Left lobe of liver (tissue), 2 donors: ENCODE data around the gene HIVEP1. TPM values are rescaled to one million over a fixed set of nuclear protein-coding genes. Genes with fewer than 3 reads are reported as not detected.
"Not testable (repeated sequence)": the region's sequence is repeated elsewhere in the genome, so short reads cannot be mapped to it uniquely, and the experiment has no call there.

Experiments used
- ATAC-seq: fragments of 200-7000 bp; cut with Tn5 transposase; one replicate; pipeline ENCODE4 v1.9.1; 2020; ENCODE audit warnings: mild to moderate bottlenecking, moderate library complexity
- DNase-seq: peaks from one replicate; pipeline ENCODE4 v3.0.0-alpha.2; 2020; ENCODE audit warnings: low spot score
- total RNA-seq: library from RNA; stranded (reverse); gene quantifications from one replicate; pipeline ENCODE4 v1.2.1, GENCODE V29; 2021
- donor health status: DM: no; HTN: no; CAD: no; lungs with moderate emphysema.
- donor health status: DM: no; HTN: yes; CAD: no.

HIVEP1 gene
- total RNA-seq, 1 donor from 2014 or later: 9.7 TPM

- no peak for DNase-seq
Observed at GRCh38 chr6:12150812-12151432, 138.8 kb downstream of the HIVEP1 start.

GRCh38 chr6:12151433-12151820, 139.3 kb downstream of the HIVEP1 start:
- ATAC-seq: no peak
- DNase-seq: no peak

More at GRCh38 chr6:12150812-12151432, 138.8 kb downstream of the HIVEP1 start:
- ATAC-seq: peak; percentile 49

DNA sequence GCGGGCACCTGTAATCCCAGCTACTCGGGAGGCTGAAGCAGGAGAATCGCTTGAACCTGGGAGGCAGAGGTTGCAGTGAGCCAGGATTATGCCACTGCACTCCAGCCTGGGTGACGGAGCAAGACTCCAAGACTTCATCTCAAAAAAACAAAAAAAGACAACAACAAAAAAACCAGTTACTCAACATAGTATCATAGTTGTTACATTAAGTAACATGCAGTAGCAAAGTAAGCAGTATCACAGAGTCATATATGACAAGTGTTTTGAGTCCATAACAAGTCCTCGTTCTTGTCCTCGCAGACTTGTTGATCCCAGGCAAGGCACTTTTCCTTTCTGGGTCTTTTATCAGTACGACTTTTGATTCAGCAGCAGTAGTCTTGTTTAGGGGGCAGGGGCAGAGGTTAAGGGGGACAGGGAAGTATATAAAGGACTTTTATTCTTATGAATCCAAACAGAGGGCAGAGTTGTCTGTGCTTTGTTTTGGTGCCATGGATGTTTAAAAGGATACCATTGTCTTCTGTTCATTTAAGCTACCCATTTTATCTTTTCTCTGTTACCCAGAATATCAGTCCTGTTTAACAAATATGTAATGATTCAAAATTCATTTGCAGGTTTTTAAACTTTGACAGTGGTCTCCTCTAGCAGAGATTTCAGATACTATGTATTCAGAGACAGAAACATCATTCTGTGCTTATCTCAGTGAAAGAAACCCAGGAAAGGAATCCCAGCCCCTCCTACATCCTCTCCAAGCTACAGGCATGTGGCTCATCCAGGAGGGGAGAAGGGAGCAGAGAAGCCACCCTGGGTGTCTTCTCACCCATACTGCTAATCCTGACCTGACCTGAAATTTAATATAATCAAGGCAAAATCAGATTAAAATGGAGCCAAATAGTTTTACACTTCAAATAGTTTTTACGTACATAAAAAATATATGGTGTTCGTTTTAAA, 140.2 kb downstream of the HIVEP1 start:
- no peak for ATAC-seq

GRCh38 chr6:12155769-12156168, 143.7 kb downstream of the HIVEP1 start:
- ATAC-seq: not testable (repeated sequence)

More for the DNA sequence above, 140.2 kb downstream of the HIVEP1 start:
- no peak for DNase-seq

GRCh38 chr6:12158686-12159415, 146.7 kb downstream of the HIVEP1 start:
- no peak for ATAC-seq
- DNase-seq: no peak

More at GRCh38 chr6:12155769-12156168, 143.7 kb downstream of the HIVEP1 start:
- not testable (repeated sequence) for DNase-seq

DNA sequence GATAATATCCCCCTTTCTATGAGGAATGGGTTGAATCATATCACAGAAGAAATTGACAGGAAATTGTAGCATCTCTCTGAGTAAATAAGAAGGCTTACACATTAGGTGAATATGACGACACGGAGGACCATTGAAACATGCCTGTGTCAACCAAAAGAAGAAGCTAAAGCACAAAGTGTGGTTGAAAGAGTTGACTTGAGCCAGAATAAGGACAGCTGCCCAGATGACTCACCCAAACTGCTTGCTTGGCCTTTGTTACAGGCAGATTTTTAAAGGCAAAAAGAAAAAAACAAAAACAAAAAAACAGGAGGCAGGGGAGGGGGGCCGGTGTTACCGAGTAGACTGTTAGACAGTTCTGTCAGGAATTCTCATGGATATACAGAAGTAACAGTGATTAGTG, 148.2 kb downstream of the HIVEP1 start:
- DNase-seq (no peak), ATAC-seq (no peak)

- ATAC-seq (peak; percentile 66), DNase-seq (no peak)
Observed at GRCh38 chr6:12162213-12162612, 150.1 kb downstream of the HIVEP1 start.

DNA sequence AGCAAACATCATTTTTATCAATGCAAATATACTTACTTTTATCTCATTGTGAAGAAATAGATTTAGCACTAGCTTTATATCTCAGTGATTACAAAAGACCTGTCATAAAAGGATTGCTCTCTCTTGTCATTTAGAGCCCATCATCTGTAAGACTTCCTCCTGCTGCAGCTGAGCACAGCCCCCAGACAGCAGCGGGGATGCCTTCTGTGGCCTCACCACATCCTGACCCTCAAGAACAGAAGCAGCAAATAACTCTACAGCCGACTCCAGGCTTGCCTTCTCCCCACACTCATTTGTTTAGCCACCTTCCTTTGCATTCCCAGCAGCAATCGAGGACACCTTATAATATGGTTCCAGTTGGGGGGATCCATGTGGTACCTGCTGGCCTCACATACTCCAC, 151.0 kb downstream of the HIVEP1 start:
- ATAC-seq (no peak), DNase-seq (no peak)

DNA sequence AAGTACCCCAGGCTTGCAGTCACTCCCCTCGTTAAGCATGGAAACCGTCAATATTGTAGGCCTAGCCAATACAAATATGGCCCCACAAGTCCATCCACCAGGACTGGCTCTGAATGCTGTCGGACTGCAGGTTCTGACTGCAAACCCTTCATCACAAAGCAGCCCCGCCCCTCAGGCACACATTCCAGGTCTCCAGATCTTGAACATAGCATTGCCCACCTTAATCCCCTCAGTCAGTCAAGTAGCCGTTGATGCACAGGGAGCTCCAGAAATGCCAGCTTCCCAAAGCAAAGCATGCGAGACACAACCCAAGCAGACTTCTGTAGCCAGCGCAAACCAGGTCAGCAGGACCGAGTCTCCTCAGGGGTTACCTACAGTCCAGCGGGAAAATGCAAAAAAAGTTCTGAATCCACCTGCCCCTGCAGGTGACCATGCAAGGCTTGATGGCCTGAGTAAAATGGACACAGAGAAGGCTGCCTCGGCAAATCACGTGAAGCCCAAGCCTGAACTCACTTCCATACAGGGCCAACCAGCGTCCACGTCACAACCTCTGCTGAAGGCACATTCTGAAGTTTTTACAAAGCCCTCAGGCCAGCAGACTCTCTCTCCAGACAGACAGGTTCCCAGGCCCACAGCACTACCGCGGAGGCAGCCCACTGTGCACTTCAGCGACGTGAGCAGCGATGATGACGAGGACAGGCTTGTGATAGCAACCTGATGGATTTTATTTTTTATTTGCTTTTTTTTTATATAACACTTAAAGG, 151.8 kb downstream of the HIVEP1 start:
- no peak for DNase-seq
- no peak for ATAC-seq

- DNase-seq (no peak), ATAC-seq (no peak)
Observed at GRCh38 chr6:12164508-12164770, 152.3 kb downstream of the HIVEP1 start.

GRCh38 chr6:12165297-12165696, 153.2 kb downstream of the HIVEP1 start:
- ATAC-seq: no peak
- DNase-seq: no peak

DNA sequence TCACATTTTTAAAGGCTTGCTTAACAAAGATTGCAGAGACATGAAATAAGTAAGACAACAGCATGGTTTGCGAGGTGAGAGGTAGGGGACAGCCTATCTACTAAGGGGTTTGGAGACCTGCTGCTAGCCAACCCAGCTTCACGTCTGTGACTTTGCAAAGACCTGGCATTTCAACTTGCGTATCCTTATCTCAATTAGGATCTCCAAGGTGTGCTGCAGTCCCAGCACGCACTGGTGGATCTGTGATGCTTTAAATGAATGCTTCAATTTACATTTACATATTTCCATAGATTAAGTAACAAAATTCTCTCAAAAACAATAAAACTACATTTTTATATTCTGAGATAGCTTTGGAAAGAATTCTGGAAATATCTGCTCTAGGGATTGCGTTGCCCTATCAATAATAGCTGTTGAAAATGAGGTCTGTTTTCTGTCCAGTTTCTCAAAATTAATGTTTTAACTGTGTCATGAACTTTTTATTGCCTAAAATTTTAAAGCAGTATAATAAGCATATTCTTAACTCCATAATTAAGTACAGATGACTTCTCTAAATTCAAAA, 153.7 kb downstream of the HIVEP1 start:
- ATAC-seq: no peak

DNA sequence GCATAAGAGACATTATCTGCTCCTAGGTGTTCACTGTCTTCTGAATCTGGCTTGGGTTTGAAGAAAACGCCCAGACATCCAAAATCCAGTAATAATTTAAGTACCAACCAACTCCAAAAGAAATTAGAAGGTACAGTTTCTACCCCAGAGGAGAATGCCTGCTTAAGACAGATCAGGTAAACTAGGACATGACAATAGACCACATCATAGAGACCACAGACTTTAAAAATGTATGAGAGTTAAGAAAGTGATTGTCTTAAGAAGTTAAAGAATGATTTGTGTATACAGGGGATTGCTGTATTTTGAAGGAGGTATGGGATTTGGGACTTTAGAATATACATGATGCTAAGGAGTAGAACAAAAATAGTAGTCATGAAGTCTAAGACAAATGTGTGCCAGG, 157.3 kb downstream of the HIVEP1 start:
- DNase-seq (no peak), ATAC-seq (no peak)

More for the DNA sequence above, 153.7 kb downstream of the HIVEP1 start:
- no peak for DNase-seq

DNA sequence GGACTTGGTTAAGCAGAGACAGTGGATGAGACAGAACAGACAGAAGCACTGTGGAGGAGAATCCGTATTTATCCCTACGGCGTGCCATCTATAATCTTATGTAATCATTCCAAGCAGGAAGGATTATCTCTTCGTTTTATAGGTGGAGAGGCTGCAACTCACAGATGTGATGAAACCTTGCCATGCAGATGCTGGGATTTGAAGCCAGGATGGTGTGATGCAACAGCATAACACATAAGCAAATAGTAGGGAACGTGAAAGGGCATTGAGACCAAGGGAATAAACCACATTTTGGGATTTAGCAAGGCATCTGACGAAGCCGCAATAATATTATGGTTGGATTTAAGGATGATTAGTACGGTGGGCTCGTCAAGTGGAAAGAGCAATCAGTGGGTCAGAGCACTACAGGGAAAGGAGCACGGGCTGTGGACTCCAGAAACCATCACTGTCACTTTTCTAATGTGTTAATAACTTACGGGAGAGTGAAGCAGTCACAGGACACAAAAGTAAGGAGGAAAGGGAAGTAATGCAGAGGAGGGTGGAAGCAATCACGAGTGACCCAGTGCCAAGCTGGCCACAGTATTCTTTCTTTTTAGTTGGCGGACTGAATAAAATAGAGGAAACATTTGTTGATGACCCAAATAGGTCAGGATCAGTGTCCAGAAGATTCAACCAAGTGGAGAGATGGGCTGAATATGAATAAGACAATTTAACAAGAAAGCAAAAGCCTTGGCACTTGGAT, 158.4 kb downstream of the HIVEP1 start:
- DNase-seq (no peak), ATAC-seq (peak; percentile 79)

DNA sequence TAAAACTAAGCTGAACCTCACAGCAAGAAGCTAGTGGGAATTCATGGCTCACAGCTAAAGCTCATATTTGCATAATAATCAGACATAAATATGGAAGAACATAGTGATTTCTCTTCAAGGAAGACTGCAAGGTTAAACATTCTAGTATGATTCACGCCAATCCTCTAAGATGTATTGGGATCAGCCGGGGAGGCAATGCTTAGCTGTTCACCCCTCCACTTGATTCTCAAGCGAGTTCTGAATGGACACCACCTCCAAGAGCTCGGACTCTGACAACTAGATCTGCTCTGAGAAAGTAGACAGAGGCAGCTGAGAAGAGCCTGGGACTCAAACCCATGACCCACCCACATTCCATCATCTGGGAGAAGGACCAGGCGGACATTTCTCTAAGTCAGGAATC, 159.6 kb downstream of the HIVEP1 start:
- ATAC-seq (no peak), DNase-seq (no peak)

GRCh38 chr6:12172572-12172971, 160.5 kb downstream of the HIVEP1 start:
- no peak for ATAC-seq
- no peak for DNase-seq

DNA sequence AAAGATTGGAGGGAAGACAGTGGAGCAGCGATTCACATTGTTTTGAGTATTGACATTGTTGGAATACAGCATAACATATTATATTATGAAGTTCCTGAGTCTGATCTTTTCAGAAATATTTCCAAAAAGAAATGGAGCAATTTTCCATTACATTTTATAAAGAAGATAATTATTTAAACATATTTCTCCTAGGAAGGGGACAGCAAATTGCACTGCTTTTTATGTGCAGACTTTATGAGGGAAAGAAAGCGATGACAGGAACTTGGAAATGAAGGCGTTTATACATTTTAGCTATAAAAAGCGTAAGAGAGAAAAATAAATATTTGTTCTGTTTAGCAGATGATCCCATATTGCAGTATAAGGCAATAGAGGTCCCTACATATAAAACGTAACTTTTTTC, 161.1 kb downstream of the HIVEP1 start:
- DNase-seq (no peak), ATAC-seq (no peak)

DNA sequence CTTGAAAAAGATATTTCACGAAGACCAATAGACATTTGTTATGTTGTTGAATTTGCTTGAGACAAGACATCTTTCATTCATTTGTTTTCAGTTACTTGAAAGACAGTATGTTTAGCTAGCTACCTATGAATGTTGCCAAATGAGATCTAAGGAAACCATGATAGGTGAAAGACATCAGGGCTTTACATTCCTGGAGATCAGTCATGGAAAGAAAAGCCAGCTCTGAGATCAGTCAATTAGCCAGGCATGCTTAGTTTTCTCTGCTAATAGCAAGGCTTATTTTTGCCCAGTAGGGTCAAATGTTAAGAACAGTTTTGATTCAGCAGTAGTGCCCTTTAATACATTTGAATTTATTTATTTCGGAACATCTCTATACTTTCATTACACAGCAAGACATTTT, 161.5 kb downstream of the HIVEP1 start:
- ATAC-seq (no peak), DNase-seq (no peak)

DNA sequence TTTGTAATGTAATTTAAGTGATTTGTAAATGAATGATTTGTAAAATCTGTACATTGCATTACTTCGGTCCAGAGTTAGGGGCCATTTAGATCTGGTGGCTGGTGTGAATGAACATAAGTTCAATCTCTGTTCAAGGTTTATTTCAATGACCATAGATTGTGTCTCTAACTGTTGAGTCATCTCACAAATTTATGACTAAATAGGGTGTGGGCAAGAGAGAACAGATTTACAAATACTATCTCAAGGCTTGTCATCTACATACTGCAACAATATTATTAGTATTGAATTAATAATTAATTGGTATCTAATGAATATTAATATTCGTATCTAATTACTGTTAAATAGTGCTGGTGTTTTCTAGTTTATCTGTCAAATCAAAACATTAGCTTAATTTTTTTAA, 162.8 kb downstream of the HIVEP1 start:
- ATAC-seq: no peak

GRCh38 chr6:12175626-12176025, 163.5 kb downstream of the HIVEP1 start:
- no peak for ATAC-seq
- DNase-seq: no peak

More for the DNA sequence above, 162.8 kb downstream of the HIVEP1 start:
- no peak for DNase-seq
